Endothelial cell of umbilical vein (primary cell): ENCODE results near the gene NSDHL. TPM values are rescaled to one million over a fixed set of nuclear protein-coding genes. Genes with fewer than 3 reads are reported as not detected.

Source experiments
- BruUV-seq: library from RNA; stranded (reverse); fragments of 400-500 nt; replicated peaks from 2 replicates; lab custom pipeline; 2021; lab: Mats Ljungman, UMichigan
- CTCF ChIA-PET: fragments of 300-600, 350-600 bp; sonication (Branson Sonifier 250); formaldehyde crosslinking; loops from one replicate; lab custom pipeline; 2021; ENCODE audit warnings: antibody characterized with exemption, inconsistent platforms; lab: Charles Lee
- POLR2A ChIA-PET: fragments of 300-600, 350-600 bp; sonication (Branson Sonifier 250); formaldehyde crosslinking; loops from one replicate; lab custom pipeline; 2021; ENCODE audit warnings: antibody characterized with exemption, inconsistent platforms; lab: Charles Lee
- DNase-seq: peaks from one replicate; pipeline ENCODE4 v3.0.0-alpha.2; 2011; ENCODE audit warnings: low read depth, low spot score
- FAIRE-seq: peaks from 2 replicates; lab custom pipeline; 2011; peaks lifted over from hg19 to GRCh38; lab: Jason Lieb, UNC
- H2AFZ ChIP-seq: 2 replicates; pipeline ENCODE4 v1.6.0; 2012; ENCODE audit warnings: low read depth, low read length, control low read depth, inconsistent platforms
- H3K27ac ChIP-seq: 2 replicates; pipeline ENCODE4 v1.5.1; 2011; ENCODE audit warnings: low read depth, mild to moderate bottlenecking, control low read depth, low read length, moderate library complexity; ENCODE audit not compliant: insufficient read depth
- H3K27me3 ChIP-seq, 2 experiments: 2 replicates each; pipeline versions ENCODE4 v1.6.0 to v1.6.1; 2011; ENCODE audit warnings: low read length in 2 of 2, mixed read lengths in 1 of 2; ENCODE audit not compliant: control insufficient read depth in 2 of 2, insufficient read depth in 2 of 2
- H3K36me3 ChIP-seq, 2 experiments: 2 replicates in 1 of 2; 3 replicates in 1 of 2; pipeline ENCODE4 v1.5.1; 2011; ENCODE audit warnings: low read length in 2 of 2, mild to moderate bottlenecking in 1 of 2, moderate library complexity in 1 of 2; ENCODE audit not compliant: control insufficient read depth in 2 of 2, insufficient read depth in 2 of 2; ENCODE audit errors: extremely low read depth in 1 of 2
- H3K4me1 ChIP-seq: 3 replicates; pipeline ENCODE4 v1.5.1; 2011; ENCODE audit warnings: mild to moderate bottlenecking, low read length; ENCODE audit not compliant: control insufficient read depth, insufficient read depth; ENCODE audit errors: extremely low read depth
- H3K4me2 ChIP-seq: 2 replicates; pipeline ENCODE4 v1.6.1; 2011; ENCODE audit warnings: low read length, control low read depth, mixed read lengths; ENCODE audit not compliant: insufficient read depth
- H3K4me3 ChIP-seq, 3 experiments: fragments of 200-600 bp in 1 of 3; sonication (generic), shearing (Covaris generic) in 1 of 3; replicated peaks in 1 of 3; 2 replicates each; pipeline ENCODE4 v1.5.1; 2011 to 2016; ENCODE audit warnings: control low read depth in 3 of 3, low read length in 3 of 3, mild to moderate bottlenecking in 2 of 3, inconsistent platforms in 1 of 3, low read depth in 1 of 3, moderate library complexity in 1 of 3; ENCODE audit not compliant: insufficient read depth in 1 of 3
- H3K79me2 ChIP-seq: 2 replicates; pipeline ENCODE4 v1.6.0; 2012; ENCODE audit warnings: low read length, inconsistent platforms; ENCODE audit not compliant: control insufficient read depth, insufficient read depth
- H3K9ac ChIP-seq: replicated peaks from 2 replicates; pipeline ENCODE3; 2011; ENCODE audit warnings: low read length, control low read depth; ENCODE audit not compliant: insufficient read depth; ENCODE audit errors: extremely low read depth
- H3K9me1 ChIP-seq: replicated peaks from 3 replicates; pipeline ENCODE4 v1.6.0; 2011; ENCODE audit warnings: mild to moderate bottlenecking, low read length; ENCODE audit not compliant: control insufficient read depth, insufficient read depth; ENCODE audit errors: extremely low read depth
- H3K9me3 ChIP-seq: replicated peaks from 2 replicates; pipeline ENCODE4 v1.5.1; 2012; ENCODE audit warnings: low read length, inconsistent platforms; ENCODE audit not compliant: control insufficient read depth, insufficient read depth
- H4K20me1 ChIP-seq: replicated peaks from 2 replicates; pipeline ENCODE3; 2011; ENCODE audit warnings: mild to moderate bottlenecking, low read length; ENCODE audit not compliant: control insufficient read depth, insufficient read depth; ENCODE audit errors: extremely low read depth
- EZH2 ChIP-seq: IDR thresholded peaks from 2 replicates; pipeline ENCODE4 v1.6.1; 2012; ENCODE audit warnings: borderline replicate concordance, low read depth, mild to moderate bottlenecking, moderate library complexity, low read length, inconsistent platforms; ENCODE audit not compliant: severe bottlenecking
- FOS ChIP-seq: IDR thresholded peaks from 2 replicates; pipeline ENCODE4 v1.6.1; 2011; ENCODE audit warnings: mild to moderate bottlenecking, low read length, moderate library complexity, borderline replicate concordance; ENCODE audit not compliant: insufficient read depth
- GATA2 ChIP-seq: IDR thresholded peaks from 2 replicates; pipeline ENCODE4 v1.7.0; 2011; ENCODE audit warnings: low read depth, mild to moderate bottlenecking, moderate library complexity, mixed read lengths, low read length; ENCODE audit not compliant: insufficient read length, insufficient read depth
- JUN ChIP-seq: IDR thresholded peaks from 2 replicates; pipeline ENCODE4 v1.6.1; 2011; ENCODE audit warnings: borderline replicate concordance, low read depth; ENCODE audit not compliant: insufficient read length, insufficient read depth
- MYC ChIP-seq: IDR thresholded peaks from one replicate; pipeline ENCODE4 v1.6.1; 2011; ENCODE audit warnings: mild to moderate bottlenecking, low read depth, low read length
- POLR2A ChIP-seq: IDR thresholded peaks from 2 replicates; pipeline ENCODE4 v1.6.1; 2012; ENCODE audit warnings: low read depth, mild to moderate bottlenecking, control low read depth, low read length
- POLR2AphosphoS5 ChIP-seq: IDR thresholded peaks from 2 replicates; pipeline ENCODE4 v1.6.1; 2012; ENCODE audit warnings: low read depth, mild to moderate bottlenecking, control low read depth, low read length, moderate library complexity; ENCODE audit not compliant: insufficient read depth
- dilution Hi-C: fragments of 300-500 bp; cut with MboI; formaldehyde crosslinking; loops from one replicate; pipeline ENCODE4 v1.15.0; 2019; ENCODE audit warnings: low sequenced_read_pairs; ENCODE audit not compliant: extremely low pct_ligation_motif_present
- intact Hi-C: fragments of 100-400 bp; cut with micrococcal nuclease; formaldehyde crosslinking; loops from one replicate; pipeline ENCODE4 v1.10.0; 2022
- polyA plus RNA-seq, 4 experiments: library from polyadenylated mRNA; depleted of rRNA in 3 of 4; stranded (reverse) in 3 of 4; unstranded in 1 of 4; fragments of >200 nt; gene quantifications; 2 replicates each; pipeline versions ENCODE4 v1.2.1 to v1.2.3, GENCODE V29; 2011 to 2012; ENCODE audit warnings: missing spikeins in 1 of 4
- total RNA-seq: library from RNA; stranded (reverse); gene quantifications from 2 replicates; pipeline ENCODE4 v1.2.3, GENCODE V29; 2021
- TF ChIP-seq, protein P1 (sequence below): IDR thresholded peaks from 2 replicates; pipeline ENCODE4 v1.6.1; 2011; ENCODE audit not compliant: insufficient read depth, insufficient read length
- TF ChIP-seq, protein P2 (sequence below), 2 donors: IDR thresholded peaks; 1 replicate in 1 of 2; 2 replicates in 1 of 2; pipeline ENCODE4 v1.5.1; 2011; ENCODE audit warnings: low read length in 2 of 2, mild to moderate bottlenecking in 2 of 2, moderate library complexity in 2 of 2, control low read depth in 1 of 2, inconsistent platforms in 1 of 2, low read depth in 1 of 2; ENCODE audit not compliant: insufficient read depth in 1 of 2; ENCODE audit errors: extremely low read depth in 1 of 2

Gene NSDHL
- total and polyA plus RNA-seq, 2 donors (not counting 3 experiments of a cell fraction or from before 2014, with no cell fraction given): 40.0 to 43.7 TPM

DNA sequence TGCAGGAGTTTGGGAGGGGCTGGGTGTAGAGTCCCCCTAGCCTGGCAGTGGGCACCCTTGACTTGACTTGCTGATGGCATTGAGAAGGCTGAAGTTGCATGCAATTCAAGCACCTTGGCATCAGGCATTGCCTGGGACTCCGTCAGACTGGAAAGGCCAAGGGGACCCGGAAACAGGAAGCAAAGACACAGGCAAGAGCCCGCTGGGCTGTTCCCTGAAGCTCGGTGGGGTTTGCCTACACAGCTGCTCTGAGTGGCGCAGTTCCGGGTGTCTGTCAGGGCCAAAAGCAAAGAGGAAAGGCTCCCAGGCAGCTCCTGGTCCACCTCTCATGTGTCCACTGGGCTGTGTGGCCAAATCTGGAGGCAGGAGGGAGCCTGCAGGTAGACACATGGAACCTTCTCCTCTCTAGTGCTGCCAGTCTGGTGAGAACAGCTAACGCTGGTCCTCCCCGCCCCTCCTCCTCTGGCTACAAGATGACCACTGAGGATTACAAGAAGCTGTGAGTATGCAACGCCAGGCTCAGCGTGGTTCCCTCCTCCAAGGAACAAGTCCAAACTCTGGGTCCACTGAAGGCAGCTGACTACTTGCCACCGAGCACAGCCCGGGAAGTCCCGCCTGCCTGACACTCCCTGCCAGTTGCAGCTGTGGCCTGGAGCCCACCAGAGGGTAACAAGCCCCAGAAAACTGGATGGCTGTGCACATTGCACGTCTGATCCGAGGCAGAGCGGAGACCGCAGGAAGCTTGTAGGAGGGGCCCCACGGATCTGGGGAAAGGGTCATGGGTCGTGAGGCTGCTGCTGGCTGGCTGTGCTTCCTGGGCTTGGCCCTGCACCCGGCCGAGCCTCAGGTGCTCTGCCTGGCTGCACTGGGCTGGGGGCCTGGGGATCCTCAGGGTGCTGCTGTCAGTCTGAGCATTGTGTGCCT lies 87.1 kb downstream of the NSDHL start:
- Histone ChIP-seq H2AFZ (no peak overlapping the region), H3K27me3 (no peaks in the 10 kb centered on the region), H3K9me3 (no peaks in the 10 kb centered on the region), H3K36me3 (no peaks in the 10 kb centered on the region), H3K4me1 (no peaks in the 10 kb centered on the region), H3K4me2 (no peak overlapping the region), H3K9ac (no peak overlapping the region), H3K4me3 (no peak overlapping the region), H4K20me1 (no peaks in the 10 kb centered on the region), H3K27ac (no peak overlapping the region), H3K9me1 (no peaks in the 10 kb centered on the region), H3K79me2 (no peaks in the 10 kb centered on the region)
- FAIRE-seq: peak; percentile 24
- CTCF ChIA-PET: interaction anchor here (1.1 kb wide), 1 partner anchor 15 kb away, joined by 3 read pairs; no protein-coding TSS in a partner anchor
- dilution Hi-C loops: no loop called here
- no peak for DNase-seq
- POLR2A ChIA-PET: no interaction called here
- no TSS peak for BruUV-seq
- TF ChIP-seq, protein P1, sequence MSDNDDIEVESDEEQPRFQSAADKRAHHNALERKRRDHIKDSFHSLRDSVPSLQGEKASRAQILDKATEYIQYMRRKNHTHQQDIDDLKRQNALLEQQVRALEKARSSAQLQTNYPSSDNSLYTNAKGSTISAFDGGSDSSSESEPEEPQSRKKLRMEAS: no peak
- no peak for TF ChIP-seq FOS
- no peak for TF ChIP-seq POLR2A
- TF ChIP-seq EZH2: no peak
- TF ChIP-seq JUN: no peak
- intact Hi-C loops: no loop called here

DNA sequence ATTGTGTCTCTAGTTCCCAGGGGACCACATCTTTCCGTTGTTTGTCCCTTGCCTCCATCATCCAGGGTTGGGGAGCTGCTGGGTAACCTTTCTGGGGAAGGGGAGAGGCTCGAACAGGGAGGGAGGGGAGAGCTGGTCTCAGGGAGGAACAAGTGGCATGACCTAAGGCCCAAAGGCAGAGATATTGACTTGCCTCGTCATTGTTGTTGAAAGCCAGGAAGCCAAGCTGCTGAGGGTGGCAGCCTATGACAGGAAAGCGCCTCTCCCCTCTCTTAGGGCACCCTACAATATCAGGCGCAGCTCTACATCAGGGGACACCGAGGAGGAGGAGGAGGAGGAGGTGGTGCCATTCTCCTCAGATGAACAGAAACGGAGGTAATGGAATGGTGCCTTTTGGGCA lies 87.8 kb downstream of the NSDHL start:
- POLR2A ChIA-PET: no interaction called here
- H3K79me2 ChIP-seq: no peaks in the 10 kb centered on the region
- no peaks in the 10 kb centered on the region for H3K4me1 ChIP-seq
- no TSS peak for BruUV-seq
- no peak overlapping the region for H3K27ac ChIP-seq
- no peak overlapping the region for H3K4me2 ChIP-seq
- dilution Hi-C loops (no loop called here), intact Hi-C loops (no loop called here)
- FAIRE-seq (no peak), DNase-seq (no peak)
- no peaks in the 10 kb centered on the region for H3K9me3 ChIP-seq
- no peak overlapping the region for H3K4me3 ChIP-seq
- no peak overlapping the region for H3K9ac ChIP-seq
- no peaks in the 10 kb centered on the region for H3K9me1 ChIP-seq
- H3K36me3 ChIP-seq: no peaks in the 10 kb centered on the region
- H4K20me1 ChIP-seq: no peaks in the 10 kb centered on the region
- no peak for TF ChIP-seq JUN
- no peak for TF ChIP-seq POLR2AphosphoS5
- no peak for TF ChIP-seq POLR2A
- no peak for TF ChIP-seq GATA2
- no peak for TF ChIP-seq MYC
- TF ChIP-seq, protein P2, sequence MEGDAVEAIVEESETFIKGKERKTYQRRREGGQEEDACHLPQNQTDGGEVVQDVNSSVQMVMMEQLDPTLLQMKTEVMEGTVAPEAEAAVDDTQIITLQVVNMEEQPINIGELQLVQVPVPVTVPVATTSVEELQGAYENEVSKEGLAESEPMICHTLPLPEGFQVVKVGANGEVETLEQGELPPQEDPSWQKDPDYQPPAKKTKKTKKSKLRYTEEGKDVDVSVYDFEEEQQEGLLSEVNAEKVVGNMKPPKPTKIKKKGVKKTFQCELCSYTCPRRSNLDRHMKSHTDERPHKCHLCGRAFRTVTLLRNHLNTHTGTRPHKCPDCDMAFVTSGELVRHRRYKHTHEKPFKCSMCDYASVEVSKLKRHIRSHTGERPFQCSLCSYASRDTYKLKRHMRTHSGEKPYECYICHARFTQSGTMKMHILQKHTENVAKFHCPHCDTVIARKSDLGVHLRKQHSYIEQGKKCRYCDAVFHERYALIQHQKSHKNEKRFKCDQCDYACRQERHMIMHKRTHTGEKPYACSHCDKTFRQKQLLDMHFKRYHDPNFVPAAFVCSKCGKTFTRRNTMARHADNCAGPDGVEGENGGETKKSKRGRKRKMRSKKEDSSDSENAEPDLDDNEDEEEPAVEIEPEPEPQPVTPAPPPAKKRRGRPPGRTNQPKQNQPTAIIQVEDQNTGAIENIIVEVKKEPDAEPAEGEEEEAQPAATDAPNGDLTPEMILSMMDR (IDR thresholded peaks at IDR 0.05; ENCODE audit: extremely low read depth in 1 of 2, insufficient read depth in 1 of 2, low read depth in 1 of 2, low read length in 2 of 2): no peak
- TF ChIP-seq EZH2: no peak
- TF ChIP-seq, protein P1: no peak
- no peak for TF ChIP-seq FOS
- H2AFZ ChIP-seq: no peak overlapping the region
- H3K27me3 ChIP-seq: no peaks in the 10 kb centered on the region
- CTCF ChIA-PET: no interaction called here
